GM12878 (cell line): ENCODE measurements around the gene MYO1E. TPM values are rescaled to one million over a fixed set of nuclear protein-coding genes. Genes with fewer than 3 reads are reported as not detected.

Experiments
- BRCA1 ChIP-seq: IDR thresholded peaks from 2 replicates; pipeline ENCODE4 v1.6.1; 2011; ENCODE audit warnings: low read depth, low read length, improper control_type of control experiment
- CEBPZ ChIP-seq: fragments of 150-350 bp; IDR thresholded peaks from 2 replicates; pipeline ENCODE4 v1.6.1; 2016; ENCODE audit warnings: low read depth, low read length
- ELK1 ChIP-seq: IDR thresholded peaks from 2 replicates; pipeline ENCODE4 v1.6.1; 2012; ENCODE audit warnings: low read depth, low read length, improper control_type of control experiment
- EZH2 ChIP-seq: IDR thresholded peaks from 2 replicates; pipeline ENCODE4 v1.6.1; 2012; ENCODE audit warnings: low read depth, mild to moderate bottlenecking, control low read depth, inconsistent platforms, low read length, borderline replicate concordance; ENCODE audit not compliant: control insufficient read depth
- FOXM1 ChIP-seq: IDR thresholded peaks from 2 replicates; pipeline ENCODE4 v1.6.1; 2012; ENCODE audit warnings: low read depth, mild to moderate bottlenecking, inconsistent platforms, low read length, moderate library complexity
- IKZF2 ChIP-seq, 2 experiments: fragments of 450-650 bp; IDR thresholded peaks; 2 replicates each; pipeline ENCODE4 v1.6.1; 2017; ENCODE audit warnings: mild to moderate bottlenecking in 2 of 2, moderate library complexity in 2 of 2
- MEF2A ChIP-seq: IDR thresholded peaks from 2 replicates; pipeline ENCODE4 v1.6.1; 2011; ENCODE audit warnings: low read depth, mild to moderate bottlenecking, low read length, moderate library complexity; ENCODE audit not compliant: insufficient read depth
- MTA2 ChIP-seq: fragments of 450-650 bp; IDR thresholded peaks from 2 replicates; pipeline ENCODE4 v1.6.1; 2016; ENCODE audit warnings: low read depth, mild to moderate bottlenecking, moderate library complexity
- NRF1 ChIP-seq: conservative IDR thresholded peaks from 2 replicates; pipeline ENCODE4 v1.6.1; 2011; ENCODE audit warnings: mild to moderate bottlenecking, low read depth, low read length, improper control_type of control experiment
- PKNOX1 ChIP-seq: fragments of 450-650 bp; IDR thresholded peaks from 2 replicates; pipeline ENCODE4 v1.6.1; 2016; ENCODE audit warnings: mild to moderate bottlenecking
- RAD21 ChIP-seq: IDR thresholded peaks from 2 replicates; pipeline ENCODE4 v1.6.1; 2011; ENCODE audit warnings: mild to moderate bottlenecking, low read depth, low read length, moderate library complexity; ENCODE audit not compliant: insufficient read depth
- RB1 ChIP-seq: fragments of 450-650 bp; formaldehyde crosslinking; IDR thresholded peaks from 2 replicates; pipeline ENCODE4 v1.6.1; 2017; ENCODE audit warnings: mild to moderate bottlenecking, borderline replicate concordance
- RFX5 ChIP-seq: IDR thresholded peaks from 2 replicates; pipeline ENCODE4 v1.6.1; 2011; ENCODE audit warnings: low read depth, low read length, improper control_type of control experiment
- SPI1 ChIP-seq: IDR thresholded peaks from 2 replicates; pipeline ENCODE4 v1.6.1; 2011; ENCODE audit warnings: low read depth, mild to moderate bottlenecking, low read length, moderate library complexity, borderline replicate concordance; ENCODE audit not compliant: insufficient read depth
- STAT3 ChIP-seq: IDR thresholded peaks from 2 replicates; pipeline ENCODE4 v1.6.1; 2011; ENCODE audit warnings: low read depth, low read length, improper control_type of control experiment
- TCF3 ChIP-seq: IDR thresholded peaks from 2 replicates; pipeline ENCODE4 v1.6.1; 2012; ENCODE audit warnings: low read depth, mild to moderate bottlenecking, low read length, borderline replicate concordance; ENCODE audit not compliant: insufficient read depth
- TCF7 ChIP-seq: IDR thresholded peaks from 2 replicates; pipeline ENCODE4 v1.6.1; 2014; ENCODE audit warnings: antibody characterized with exemption, borderline replicate concordance
- ZNF207 ChIP-seq: fragments of 450-650 bp; IDR thresholded peaks from 2 replicates; pipeline ENCODE4 v1.6.1; 2014; ENCODE audit warnings: antibody characterized with exemption, mild to moderate bottlenecking, borderline replicate concordance
- ZNF274 ChIP-seq: IDR thresholded peaks from one replicate; pipeline ENCODE4 v1.8.0; 2011; ENCODE audit not compliant: insufficient read length, insufficient read depth
- polyA plus RNA-seq, 11 experiments: library from polyadenylated mRNA; depleted of rRNA in 4 of 11; unstranded in 6 of 11; stranded (reverse) in 5 of 11; fragments of >200 nt; fragmentation: Nextera tagmentation in 4 of 11; fragmentation: Illumina TruSeq in 1 of 11; extraction: Ambion mirVana in 4 of 11; extraction: Trizol in 1 of 11; gene quantifications; 1 replicate in 1 of 11; 2 replicates in 10 of 11; pipeline versions ENCODE4 v1.2.1 to v1.2.3, GENCODE V29; 2011 to 2016; ENCODE audit warnings: inconsistent platforms in 2 of 11, missing spikeins in 2 of 11, low read depth in 1 of 11
- total RNA-seq, 4 experiments: library from RNA; depleted of rRNA in 3 of 4; stranded (reverse); fragments of >200 nt in 3 of 4; fragmentation: Illumina TruSeq in 1 of 4; extraction: Trizol in 1 of 4; gene quantifications; 2 replicates each; pipeline versions ENCODE4 v1.2.1 to v1.2.3, GENCODE V29; 2013 to 2021
- TF ChIP-seq, protein P1 (sequence below): IDR thresholded peaks from 2 replicates; pipeline ENCODE4 v1.6.1; 2012; ENCODE audit warnings: low read depth, low read length, improper control_type of control experiment
- TF ChIP-seq, protein P2 (sequence below): IDR thresholded peaks from 2 replicates; pipeline ENCODE4 v1.6.1; 2011; ENCODE audit warnings: low read depth, low read length, improper control_type of control experiment, borderline replicate concordance

The MYO1E gene
- total and polyA plus RNA-seq, 10 of the 15 experiments (the other 5 are each of a cell fraction or from before 2014, with no cell fraction given), result 10.3 to 266 (median 64.9) TPM

DNA sequence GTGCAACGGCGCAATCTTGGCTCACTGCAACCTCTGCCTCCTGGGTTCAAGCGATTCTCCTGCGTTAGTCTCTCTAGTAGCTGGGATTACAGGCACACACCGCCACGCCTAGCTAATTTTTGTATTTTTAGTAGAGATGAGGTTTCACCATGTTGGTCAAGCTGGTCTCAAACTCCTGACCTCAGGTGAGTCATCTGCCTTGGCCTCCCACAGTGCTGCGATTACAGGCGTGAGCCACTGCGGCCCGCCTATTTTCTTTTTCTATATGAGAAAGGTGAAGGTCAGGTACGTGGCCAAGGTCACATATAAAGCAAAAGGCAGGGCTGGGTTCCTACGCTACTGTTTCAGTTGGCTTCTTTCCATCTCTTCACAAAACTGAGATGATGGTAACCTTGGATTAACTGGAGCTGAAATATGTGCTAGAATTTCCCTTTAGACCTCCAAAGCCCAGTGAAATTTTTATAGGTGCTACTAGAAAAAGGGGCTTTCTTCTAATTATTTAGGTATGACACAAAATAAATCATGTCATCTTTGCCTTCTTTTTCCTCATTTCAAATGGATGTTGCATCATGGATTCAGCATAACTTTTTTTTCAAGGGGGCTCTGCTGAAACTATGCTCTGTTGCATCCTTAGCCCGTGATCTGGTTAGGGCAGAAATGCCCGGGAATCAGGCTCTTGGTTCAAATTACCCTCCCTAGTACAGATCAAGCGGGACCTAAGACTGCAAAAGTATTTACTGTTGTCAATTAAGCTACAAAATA, 68.5 kb downstream of the MYO1E start (continued):
- TF ChIP-seq BRCA1 (no peak), EZH2 (no peak), MEF2A (peak; percentile 30; the same call in 1 of the 2 replicates), ZNF207 (no peak), RB1 (no peak), TCF7 (no peak), TCF3 (no peak), ELK1 (no peak), STAT3 (no peak), PKNOX1 (no peak), NRF1 (no peak), RAD21 (no peak), SPI1 (no peak), ZNF274 (no peak), FOXM1 (0 out of 2 replicates have a peak, but pooled peaks have one; percentile 32), RFX5 (no peak), IKZF2 (IDR thresholded peaks at IDR 0.05) (peak; percentile 53 to 56; a peak in 3 of 4 replicates), CEBPZ (no peak), MTA2 (peak; percentile 53)
- TF ChIP-seq, protein P1, sequence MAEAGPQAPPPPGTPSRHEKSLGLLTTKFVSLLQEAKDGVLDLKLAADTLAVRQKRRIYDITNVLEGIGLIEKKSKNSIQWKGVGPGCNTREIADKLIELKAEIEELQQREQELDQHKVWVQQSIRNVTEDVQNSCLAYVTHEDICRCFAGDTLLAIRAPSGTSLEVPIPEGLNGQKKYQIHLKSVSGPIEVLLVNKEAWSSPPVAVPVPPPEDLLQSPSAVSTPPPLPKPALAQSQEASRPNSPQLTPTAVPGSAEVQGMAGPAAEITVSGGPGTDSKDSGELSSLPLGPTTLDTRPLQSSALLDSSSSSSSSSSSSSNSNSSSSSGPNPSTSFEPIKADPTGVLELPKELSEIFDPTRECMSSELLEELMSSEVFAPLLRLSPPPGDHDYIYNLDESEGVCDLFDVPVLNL, result no peak
- TF ChIP-seq, protein P2, sequence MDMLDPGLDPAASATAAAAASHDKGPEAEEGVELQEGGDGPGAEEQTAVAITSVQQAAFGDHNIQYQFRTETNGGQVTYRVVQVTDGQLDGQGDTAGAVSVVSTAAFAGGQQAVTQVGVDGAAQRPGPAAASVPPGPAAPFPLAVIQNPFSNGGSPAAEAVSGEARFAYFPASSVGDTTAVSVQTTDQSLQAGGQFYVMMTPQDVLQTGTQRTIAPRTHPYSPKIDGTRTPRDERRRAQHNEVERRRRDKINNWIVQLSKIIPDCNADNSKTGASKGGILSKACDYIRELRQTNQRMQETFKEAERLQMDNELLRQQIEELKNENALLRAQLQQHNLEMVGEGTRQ, result no peak
